PC-3 (cell line): ENCODE results near the gene ANGPTL4. TPM values are rescaled to one million over a fixed set of nuclear protein-coding genes. Genes with fewer than 3 reads are reported as not detected.

ENCODE experiments used
- ATAC-seq: fragments of 200-7000 bp; cut with Tn5 transposase; 2 replicates; pipeline ENCODE4 v1.9.1; 2020; ENCODE audit warnings: mild to moderate bottlenecking, moderate library complexity
- BruUV-seq: library from RNA; stranded (reverse); fragments of 400-500 nt; replicated peaks from 2 replicates; lab custom pipeline; 2021; lab: Mats Ljungman, UMichigan
- CTCF ChIA-PET: fragments of 300-600 bp; sonication (Branson Sonifier 250); formaldehyde crosslinking; loops from one replicate; lab custom pipeline; 2022; ENCODE audit warnings: antibody characterized with exemption; lab: Charles Lee
- POLR2A ChIA-PET: fragments of 300-600 bp; sonication (Branson Sonifier 250); formaldehyde crosslinking; loops from one replicate; lab custom pipeline; 2022; ENCODE audit warnings: antibody characterized with exemption; ENCODE audit not compliant: unreplicated experiment; lab: Charles Lee
- DNase-seq: peaks from one replicate; pipeline ENCODE4 v3.0.0-alpha.2; 2015
- H2AFZ ChIP-seq: fragments of 300-600 bp; sonication (generic); 2 replicates; pipeline ENCODE4 v1.6.0; 2016; ENCODE audit warnings: antibody characterized with exemption, low read length
- H3F3A ChIP-seq: fragments of 300-600 bp; sonication (generic); one replicate; pipeline ENCODE4 v1.6.0; 2017; ENCODE audit warnings: antibody characterized with exemption, low read length, control low read depth, mild to moderate bottlenecking; ENCODE audit not compliant: unreplicated experiment
- H3K27ac ChIP-seq: fragments of 300-600 bp; sonication (generic); 2 replicates; pipeline ENCODE4 v1.5.1; 2016; ENCODE audit warnings: mild to moderate bottlenecking, low read length
- H3K27me3 ChIP-seq: fragments of 300-600 bp; sonication (generic); 2 replicates; pipeline ENCODE4 v1.6.1; 2016; ENCODE audit warnings: low read length, mixed read lengths
- H3K36me3 ChIP-seq: fragments of 300-600 bp; sonication (generic); 2 replicates; pipeline ENCODE4 v1.6.1; 2016; ENCODE audit warnings: low read depth, mixed run types, low read length, mixed read lengths
- H3K4me1 ChIP-seq: fragments of 300-600 bp; sonication (generic); 2 replicates; pipeline ENCODE4 v1.5.1; 2016; ENCODE audit warnings: low read length; ENCODE audit not compliant: insufficient read depth
- H3K4me2 ChIP-seq: fragments of 300-600 bp; sonication (generic); 2 replicates; pipeline ENCODE4 v1.6.0; 2016; ENCODE audit warnings: low read length
- H3K4me3 ChIP-seq: fragments of 300-600 bp; sonication (generic); 2 replicates; pipeline ENCODE4 v1.5.1; 2016; ENCODE audit warnings: mild to moderate bottlenecking, low read length, mixed read lengths
- H3K79me2 ChIP-seq: fragments of 300-600 bp; sonication (generic); 2 replicates; pipeline ENCODE4 v1.6.1; 2017; ENCODE audit warnings: low read length, mixed read lengths
- H3K9ac ChIP-seq: fragments of 300-600 bp; sonication (generic); 2 replicates; pipeline ENCODE4 v1.6.0; 2016; ENCODE audit warnings: mild to moderate bottlenecking, low read length
- H3K9me2 ChIP-seq: fragments of 300-600 bp; sonication (generic); replicated peaks from 2 replicates; pipeline ENCODE4 v1.6.1; 2016; ENCODE audit warnings: mixed run types, low read length, mixed read lengths
- H3K9me3 ChIP-seq: fragments of 300-600 bp; sonication (generic); 2 replicates; pipeline ENCODE4 v1.6.1; 2016; ENCODE audit warnings: low read length, mixed read lengths
- H4K20me1 ChIP-seq: fragments of 300-600 bp; sonication (generic); 2 replicates; pipeline ENCODE4 v1.6.1; 2016; ENCODE audit warnings: low read length, mixed read lengths
- EZH2 ChIP-seq: fragments of 300-600 bp; sonication (generic); IDR thresholded peaks from one replicate; pipeline ENCODE4 v1.6.1; 2017; ENCODE audit warnings: antibody characterized with exemption, mild to moderate bottlenecking, low read length; ENCODE audit not compliant: unreplicated experiment
- EZH2phosphoT487 ChIP-seq: fragments of 300-600 bp; sonication (generic); IDR thresholded peaks from 2 replicates; pipeline ENCODE4 v1.6.1; 2018; ENCODE audit warnings: mild to moderate bottlenecking, antibody characterized with exemption, low read length, borderline replicate concordance
- intact Hi-C: fragments of 100-400 bp; cut with micrococcal nuclease; formaldehyde crosslinking; loops from 2 replicates; pipeline ENCODE4 v1.9.0; 2023
- total RNA-seq: library from RNA; depleted of rRNA; stranded (reverse); fragments of >200 nt; gene quantifications from 2 replicates; pipeline ENCODE4 v1.2.3, GENCODE V29; 2014
- TF ChIP-seq, protein P1 (sequence below): fragments of 300-600 bp; sonication (generic); conservative IDR thresholded peaks from 2 replicates; pipeline ENCODE4 v1.5.1; 2017; ENCODE audit warnings: antibody characterized with exemption, low read depth, mild to moderate bottlenecking, low read length

The ANGPTL4 gene
- total RNA-seq, 1 experiment from 2014 or later: 6.7 TPM

DNA sequence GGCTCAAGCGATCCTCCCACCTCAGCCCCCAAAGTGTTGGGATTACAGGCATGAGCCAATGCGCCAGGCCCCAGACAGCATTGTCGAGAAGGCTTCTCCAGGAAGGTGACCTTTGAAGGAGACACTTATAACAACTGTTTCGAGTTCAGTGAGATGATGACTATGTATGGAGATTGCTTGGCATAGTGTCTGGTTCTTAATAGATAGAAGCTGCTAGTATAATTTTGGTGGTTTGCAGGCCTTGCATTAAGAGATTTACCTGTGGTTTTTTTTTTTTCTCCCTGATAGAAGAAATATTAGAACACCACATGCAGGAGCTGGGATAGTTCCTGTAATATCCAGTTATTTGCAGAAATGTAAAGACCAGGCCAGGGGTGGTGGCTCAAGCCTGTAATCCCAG is 52.8 kb downstream of the ANGPTL4 start:
- Histone ChIP-seq H3K9ac (no peak overlapping the region), H3K79me2 (no peaks in the 10 kb centered on the region), H2AFZ (no peak overlapping the region), H3K4me3 (no peak overlapping the region), H3K27me3 (no peaks in the 10 kb centered on the region), H3K4me2 (no peak overlapping the region), H3K27ac (no peak overlapping the region), H4K20me1 (no peaks in the 10 kb centered on the region), H3K4me1 (peaks cover 6% of the 10 kb centered on the region), H3K9me3 (no peaks in the 10 kb centered on the region), H3K36me3 (no peaks in the 10 kb centered on the region), H3F3A (no peaks in the 10 kb centered on the region), H3K9me2 (no peaks in the 10 kb centered on the region)
- ChIA-PET POLR2A (no interaction called here), CTCF (no interaction called here)
- no peak for ATAC-seq
- DNase-seq: no peak
- TF ChIP-seq EZH2 (no peak), EZH2phosphoT487 (no peak)
- TF ChIP-seq, protein P1, sequence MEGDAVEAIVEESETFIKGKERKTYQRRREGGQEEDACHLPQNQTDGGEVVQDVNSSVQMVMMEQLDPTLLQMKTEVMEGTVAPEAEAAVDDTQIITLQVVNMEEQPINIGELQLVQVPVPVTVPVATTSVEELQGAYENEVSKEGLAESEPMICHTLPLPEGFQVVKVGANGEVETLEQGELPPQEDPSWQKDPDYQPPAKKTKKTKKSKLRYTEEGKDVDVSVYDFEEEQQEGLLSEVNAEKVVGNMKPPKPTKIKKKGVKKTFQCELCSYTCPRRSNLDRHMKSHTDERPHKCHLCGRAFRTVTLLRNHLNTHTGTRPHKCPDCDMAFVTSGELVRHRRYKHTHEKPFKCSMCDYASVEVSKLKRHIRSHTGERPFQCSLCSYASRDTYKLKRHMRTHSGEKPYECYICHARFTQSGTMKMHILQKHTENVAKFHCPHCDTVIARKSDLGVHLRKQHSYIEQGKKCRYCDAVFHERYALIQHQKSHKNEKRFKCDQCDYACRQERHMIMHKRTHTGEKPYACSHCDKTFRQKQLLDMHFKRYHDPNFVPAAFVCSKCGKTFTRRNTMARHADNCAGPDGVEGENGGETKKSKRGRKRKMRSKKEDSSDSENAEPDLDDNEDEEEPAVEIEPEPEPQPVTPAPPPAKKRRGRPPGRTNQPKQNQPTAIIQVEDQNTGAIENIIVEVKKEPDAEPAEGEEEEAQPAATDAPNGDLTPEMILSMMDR: no peak
- intact Hi-C loops: no loop called here
- no TSS peak for BruUV-seq

DNA sequence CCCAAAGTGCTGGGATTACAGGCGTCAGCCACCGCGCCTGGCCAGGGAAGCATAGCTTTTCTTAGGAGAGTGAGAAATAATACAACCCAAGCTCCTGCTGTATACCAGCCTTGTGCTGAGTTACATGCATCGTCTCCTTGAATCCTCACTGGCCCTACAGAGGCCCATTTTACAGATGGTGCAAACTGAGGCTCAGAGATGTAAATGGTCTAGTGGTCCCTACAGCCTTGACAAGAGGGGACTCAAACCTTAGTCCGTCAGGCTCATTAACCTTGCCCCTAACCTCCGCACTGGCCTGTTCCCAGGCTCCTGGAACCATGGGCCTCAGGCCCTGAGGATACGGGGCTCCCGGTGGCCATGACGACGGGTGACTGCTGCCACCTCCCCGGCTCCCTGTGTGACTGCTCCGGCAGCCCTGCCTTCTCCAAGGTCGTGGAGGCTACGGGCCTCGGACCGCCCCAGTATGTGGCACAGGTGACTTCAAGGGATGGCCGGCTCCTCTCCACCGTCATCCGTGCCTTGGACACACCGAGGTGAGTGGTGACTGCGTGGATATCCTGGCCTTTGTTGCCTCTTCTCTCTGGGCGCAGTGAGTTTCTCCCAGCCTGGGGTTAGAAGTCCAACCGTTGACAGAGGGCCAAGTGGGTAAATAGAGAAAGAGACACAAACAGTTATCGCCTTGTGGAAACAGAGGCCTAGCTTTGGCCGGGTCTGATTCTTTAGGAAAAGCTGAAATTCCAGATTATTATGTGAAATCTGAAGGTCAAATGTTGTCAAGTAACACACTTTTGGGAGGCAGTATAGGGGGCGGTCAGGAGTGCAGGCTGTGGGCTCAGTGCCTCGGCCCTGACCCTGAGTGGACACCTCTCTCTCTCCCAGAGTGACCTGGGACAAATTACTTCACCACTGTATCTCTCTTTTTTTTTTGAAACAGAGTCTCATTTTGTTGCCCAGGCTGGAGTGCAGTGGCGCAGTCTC is 57.8 kb downstream of the ANGPTL4 start:
- no peak for DNase-seq
- ChIA-PET CTCF (interaction anchor here (0.7 kb wide), 1 partner anchor 74 kb away, joined by 4 read pairs; no protein-coding TSS in a partner anchor), POLR2A (no interaction called here)
- BruUV-seq: no TSS peak
- no peaks in the 10 kb centered on the region for H3K79me2 ChIP-seq
- H3K27ac ChIP-seq: no peak overlapping the region
- H3K36me3 ChIP-seq: no peaks in the 10 kb centered on the region
- intact Hi-C loops: no loop called here
- H4K20me1 ChIP-seq: no peaks in the 10 kb centered on the region
- H3K4me2 ChIP-seq: no peak overlapping the region
- H2AFZ ChIP-seq: no peak overlapping the region
- no peak for ATAC-seq
- H3F3A ChIP-seq: no peaks in the 10 kb centered on the region
- TF ChIP-seq, protein P1: no peak
- TF ChIP-seq EZH2 (no peak), EZH2phosphoT487 (no peak)
- no peak overlapping the region for H3K9ac ChIP-seq
- H3K9me2 ChIP-seq: no peaks in the 10 kb centered on the region
- H3K4me1 ChIP-seq: peaks cover 15% of the 10 kb centered on the region
- no peaks in the 10 kb centered on the region for H3K27me3 ChIP-seq
- H3K4me3 ChIP-seq: no peak overlapping the region
- no peaks in the 10 kb centered on the region for H3K9me3 ChIP-seq
